ENCODE data around the gene LAPTM5.

The LAPTM5 gene

DNA sequence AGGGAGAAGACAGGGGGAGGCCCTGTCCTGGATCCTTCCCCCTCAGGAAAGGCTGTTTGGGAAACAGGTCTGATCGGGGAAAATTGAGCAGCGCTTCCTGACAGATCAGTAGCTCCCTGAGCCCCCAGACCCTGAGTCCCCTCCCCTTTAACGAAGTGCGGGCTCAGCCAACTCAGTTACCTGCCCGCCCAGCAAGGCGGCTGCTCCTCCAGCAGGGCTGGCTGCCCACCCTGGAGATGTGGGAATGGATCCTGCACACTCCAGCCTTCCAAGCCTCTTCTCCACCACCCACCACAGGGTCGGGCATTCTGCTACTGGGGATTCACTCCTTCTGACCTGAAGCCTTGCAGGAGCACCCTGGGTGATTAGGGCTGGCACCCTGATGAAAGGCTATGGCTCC is 27.6 kb upstream of the LAPTM5 start:
- DNase-seq (ENCODE audit: low read depth), result no peak
- TF ChIP-seq, protein P1, sequence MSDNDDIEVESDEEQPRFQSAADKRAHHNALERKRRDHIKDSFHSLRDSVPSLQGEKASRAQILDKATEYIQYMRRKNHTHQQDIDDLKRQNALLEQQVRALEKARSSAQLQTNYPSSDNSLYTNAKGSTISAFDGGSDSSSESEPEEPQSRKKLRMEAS (IDR thresholded peaks at IDR 0.05; ENCODE audit: low read depth, low read length), result no peak
- no peak for TF ChIP-seq MYC (IDR thresholded peaks at IDR 0.05; ENCODE audit: low read depth, low read length)
- no peak for TF ChIP-seq POLR2A (IDR thresholded peaks at IDR 0.05; ENCODE audit: extremely low read depth, insufficient read length)
- TF ChIP-seq, protein P2, sequence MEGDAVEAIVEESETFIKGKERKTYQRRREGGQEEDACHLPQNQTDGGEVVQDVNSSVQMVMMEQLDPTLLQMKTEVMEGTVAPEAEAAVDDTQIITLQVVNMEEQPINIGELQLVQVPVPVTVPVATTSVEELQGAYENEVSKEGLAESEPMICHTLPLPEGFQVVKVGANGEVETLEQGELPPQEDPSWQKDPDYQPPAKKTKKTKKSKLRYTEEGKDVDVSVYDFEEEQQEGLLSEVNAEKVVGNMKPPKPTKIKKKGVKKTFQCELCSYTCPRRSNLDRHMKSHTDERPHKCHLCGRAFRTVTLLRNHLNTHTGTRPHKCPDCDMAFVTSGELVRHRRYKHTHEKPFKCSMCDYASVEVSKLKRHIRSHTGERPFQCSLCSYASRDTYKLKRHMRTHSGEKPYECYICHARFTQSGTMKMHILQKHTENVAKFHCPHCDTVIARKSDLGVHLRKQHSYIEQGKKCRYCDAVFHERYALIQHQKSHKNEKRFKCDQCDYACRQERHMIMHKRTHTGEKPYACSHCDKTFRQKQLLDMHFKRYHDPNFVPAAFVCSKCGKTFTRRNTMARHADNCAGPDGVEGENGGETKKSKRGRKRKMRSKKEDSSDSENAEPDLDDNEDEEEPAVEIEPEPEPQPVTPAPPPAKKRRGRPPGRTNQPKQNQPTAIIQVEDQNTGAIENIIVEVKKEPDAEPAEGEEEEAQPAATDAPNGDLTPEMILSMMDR (IDR thresholded peaks at IDR 0.05; ENCODE audit: low read depth, low read length), result no peak
- H3K4me3 ChIP-seq (ENCODE audit: low read depth, low read length), result no peak overlapping the region

DNA sequence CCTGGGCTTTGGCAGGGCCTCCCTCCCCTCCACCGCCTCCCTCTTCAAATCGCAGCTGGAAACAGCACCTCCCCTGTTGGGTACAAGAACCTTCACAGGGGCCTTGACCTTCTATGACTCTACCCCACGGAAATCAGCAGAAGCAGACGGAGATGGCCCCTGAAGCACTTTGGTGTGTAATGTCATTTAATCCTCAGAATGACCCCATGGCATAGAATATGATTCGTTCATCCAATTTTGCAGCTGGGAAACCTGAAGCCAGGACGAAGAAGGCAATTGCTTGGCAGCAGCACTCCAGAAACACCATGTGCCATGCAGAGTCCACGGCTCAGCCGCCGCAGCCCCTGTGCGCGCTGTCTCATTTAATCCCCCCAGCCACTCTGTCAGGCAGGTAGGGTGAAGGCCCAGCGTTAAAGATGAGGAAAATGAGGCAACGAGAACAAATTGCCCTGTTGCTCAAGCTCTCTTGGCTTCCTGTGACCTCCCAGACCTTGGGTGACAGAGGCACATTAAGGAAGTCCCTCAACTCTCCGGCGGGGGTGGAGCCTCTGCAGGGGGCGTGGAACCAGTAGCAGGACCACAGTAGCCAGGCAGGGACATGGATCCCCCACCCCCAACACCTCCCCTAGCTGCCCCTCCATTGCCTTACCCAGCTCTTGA is 25.8 kb upstream of the LAPTM5 start:
- H3K4me3 ChIP-seq (ENCODE audit: low read depth, low read length), result no peak overlapping the region
- TF ChIP-seq POLR2A (IDR thresholded peaks at IDR 0.05; ENCODE audit: extremely low read depth, insufficient read length), result no peak
- 0 out of 2 replicates have a peak, but pooled peaks have one; percentile 18 for TF ChIP-seq MYC (IDR thresholded peaks at IDR 0.05; ENCODE audit: low read depth, low read length)
- TF ChIP-seq, protein P1 (IDR thresholded peaks at IDR 0.05; ENCODE audit: low read depth, low read length), result no peak
- peak; percentile 74 for DNase-seq (ENCODE audit: low read depth)

DNA sequence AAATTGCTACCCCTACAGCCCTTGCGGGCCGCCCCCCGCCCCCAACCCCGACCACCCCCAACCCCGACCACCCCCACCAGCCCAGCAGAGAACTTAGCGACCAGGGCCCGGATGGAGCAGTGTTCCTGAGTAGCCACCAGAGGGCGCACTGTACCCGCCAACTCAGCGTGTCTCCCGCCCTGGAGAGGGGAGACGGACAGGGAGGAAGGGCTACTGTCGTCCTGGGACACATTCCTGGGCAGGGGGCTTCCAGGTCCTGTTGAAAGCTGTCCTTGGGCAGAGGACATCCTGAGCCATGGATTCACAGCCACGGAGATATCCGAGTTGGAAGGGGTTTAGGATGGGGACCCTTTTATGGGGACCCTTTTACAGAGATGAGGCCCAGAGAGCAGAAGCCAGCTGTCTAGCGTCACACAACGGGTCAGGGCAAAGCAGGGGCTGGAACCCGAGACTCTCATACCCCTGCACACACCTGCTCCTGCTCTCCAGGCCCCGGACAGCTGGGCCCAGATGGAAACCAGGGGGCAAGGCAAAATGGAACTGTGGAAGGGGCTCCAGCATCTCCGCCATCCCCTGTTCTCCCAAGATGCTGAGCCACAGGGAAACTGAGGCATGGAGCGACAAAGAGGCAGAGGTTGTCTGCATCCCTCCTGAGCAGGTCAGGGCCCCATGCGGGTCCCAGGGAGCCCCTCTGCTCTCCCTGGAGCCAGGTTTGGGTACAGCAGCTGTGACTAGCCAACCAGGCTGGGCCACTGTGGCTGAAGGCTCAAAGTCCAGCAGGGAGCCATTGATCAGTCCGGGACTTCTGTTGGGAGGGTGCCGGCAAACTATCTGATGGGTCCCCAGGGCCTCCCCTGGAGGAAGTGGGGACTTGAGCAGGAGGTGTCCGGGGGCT is 25.0 kb upstream of the LAPTM5 start:
- DNase-seq (ENCODE audit: low read depth), result peak; percentile 73
- TF ChIP-seq, protein P1 (IDR thresholded peaks at IDR 0.05; ENCODE audit: low read depth, low read length), result no peak
- TF ChIP-seq, protein P2 (IDR thresholded peaks at IDR 0.05; ENCODE audit: low read depth, low read length), result peak; percentile 73
- no peak for TF ChIP-seq POLR2A (IDR thresholded peaks at IDR 0.05; ENCODE audit: extremely low read depth, insufficient read length)
- H3K4me3 ChIP-seq (ENCODE audit: low read depth, low read length), result no peak overlapping the region

DNA sequence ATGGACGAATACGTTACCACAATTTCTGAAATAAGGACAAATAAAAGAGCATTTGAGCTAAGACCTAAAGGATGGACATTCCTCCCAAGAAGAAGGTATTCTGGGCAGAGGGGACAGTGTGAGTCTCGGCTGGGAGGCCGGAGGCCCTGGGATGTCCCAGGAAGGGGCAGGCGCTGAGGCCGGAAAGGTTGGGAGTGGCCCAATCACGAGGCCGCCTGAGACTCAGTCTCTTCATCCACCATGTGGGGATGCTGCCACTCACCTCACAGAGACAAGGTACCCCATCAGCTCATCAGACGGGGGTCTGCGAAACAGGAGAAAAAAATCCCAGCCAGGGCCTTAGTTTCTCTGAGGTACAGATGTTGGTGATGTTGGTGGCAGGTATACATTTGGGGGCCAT is 24.3 kb upstream of the LAPTM5 start:
- DNase-seq (ENCODE audit: low read depth), result no peak
- H3K4me3 ChIP-seq (ENCODE audit: low read depth, low read length), result no peak overlapping the region
- no peak for TF ChIP-seq POLR2A (IDR thresholded peaks at IDR 0.05; ENCODE audit: extremely low read depth, insufficient read length)
- no peak for TF ChIP-seq MYC (IDR thresholded peaks at IDR 0.05; ENCODE audit: low read depth, low read length)
- TF ChIP-seq, protein P1 (IDR thresholded peaks at IDR 0.05; ENCODE audit: low read depth, low read length), result no peak
- TF ChIP-seq, protein P2 (IDR thresholded peaks at IDR 0.05; ENCODE audit: low read depth, low read length), result no peak

DNA sequence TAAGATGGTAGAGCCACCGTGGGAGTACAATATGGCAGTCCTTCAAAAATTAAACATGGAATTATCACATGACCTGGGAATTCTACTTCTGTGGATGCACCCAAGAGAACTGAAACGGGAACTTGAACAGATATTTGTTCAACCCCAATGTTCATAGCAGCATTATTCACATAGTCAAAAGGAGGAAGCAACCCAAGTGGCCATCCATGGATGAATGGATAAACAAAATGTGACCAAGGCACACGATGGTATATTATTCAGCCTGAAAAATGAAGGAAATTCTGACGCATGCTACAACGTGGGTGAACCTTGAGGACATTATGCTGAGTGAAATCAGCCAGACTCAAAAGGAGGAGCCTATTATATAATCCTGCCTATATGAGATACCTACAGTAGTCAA is 22.8 kb upstream of the LAPTM5 start:
- no peak for TF ChIP-seq MYC (IDR thresholded peaks at IDR 0.05; ENCODE audit: low read depth, low read length)
- TF ChIP-seq, protein P2 (IDR thresholded peaks at IDR 0.05; ENCODE audit: low read depth, low read length), result no peak
- no peak for TF ChIP-seq POLR2A (IDR thresholded peaks at IDR 0.05; ENCODE audit: extremely low read depth, insufficient read length)
- TF ChIP-seq, protein P1 (IDR thresholded peaks at IDR 0.05; ENCODE audit: low read depth, low read length), result no peak
- no peak for DNase-seq (ENCODE audit: low read depth)
- no peak overlapping the region for H3K4me3 ChIP-seq (ENCODE audit: low read depth, low read length)
